HTR-8/SVneo (cell line): ENCODE measurements around the gene N4BP2.
A peak's percentile ranks its signal among the peaks of the same experiment; 100 is the strongest.
"Not testable (repeated sequence)": the region's sequence is repeated elsewhere in the genome, so short reads cannot be mapped to it uniquely, and the experiment has no call there.

Source experiments
- DNase-seq: peaks from one replicate; pipeline ENCODE4 v3.0.0; 2011; ENCODE audit warnings: low spot score, mixed read lengths; ENCODE audit not compliant: insufficient read length
- FAIRE-seq: peaks from 2 replicates; lab custom pipeline; 2011; peaks lifted over from hg19 to GRCh38; lab: Jason Lieb, UNC

The N4BP2 gene

GRCh38 chr4:40144716-40145115 is 88.1 kb downstream of the N4BP2 start:
- FAIRE-seq (no peak), DNase-seq (no peak)

- not testable (repeated sequence) for FAIRE-seq
Observed at GRCh38 chr4:40147490-40147889, 90.8 kb downstream of the N4BP2 start.

GRCh38 chr4:40149960-40150385 is 93.3 kb downstream of the N4BP2 start:
- FAIRE-seq (peak; percentile 81), DNase-seq (peak; percentile 56)

More at GRCh38 chr4:40147490-40147889, 90.8 kb downstream of the N4BP2 start:
- DNase-seq = not testable (repeated sequence)

- DNase-seq = no peak
- FAIRE-seq = no peak
Observed at GRCh38 chr4:40150932-40151331, 94.3 kb downstream of the N4BP2 start.

- FAIRE-seq (no peak), DNase-seq (no peak)
Observed at GRCh38 chr4:40152637-40153036, 96.0 kb downstream of the N4BP2 start.

- FAIRE-seq = no peak
- DNase-seq = no peak
Observed at GRCh38 chr4:40157436-40157835, 100.8 kb downstream of the N4BP2 start.

- FAIRE-seq = no peak
- DNase-seq = no peak
Observed at GRCh38 chr4:40160258-40160657, 103.6 kb downstream of the N4BP2 start.

- DNase-seq = no peak
- no peak for FAIRE-seq
Observed at GRCh38 chr4:40164459-40164858, 107.8 kb downstream of the N4BP2 start.

- FAIRE-seq = no peak
- DNase-seq = no peak
Observed at GRCh38 chr4:40165916-40166315, 109.3 kb downstream of the N4BP2 start.

- FAIRE-seq (no peak), DNase-seq (no peak)
Observed at GRCh38 chr4:40168070-40168469, 111.4 kb downstream of the N4BP2 start.

GRCh38 chr4:40170588-40170987 is 113.9 kb downstream of the N4BP2 start:
- DNase-seq (no peak), FAIRE-seq (no peak)

- FAIRE-seq = no peak
- DNase-seq = no peak
Observed at GRCh38 chr4:40173470-40173875, 116.8 kb downstream of the N4BP2 start.

GRCh38 chr4:40176602-40177001 is 120.0 kb downstream of the N4BP2 start:
- FAIRE-seq (no peak), DNase-seq (no peak)

GRCh38 chr4:40177591-40177990 is 120.9 kb downstream of the N4BP2 start:
- no peak for DNase-seq
- FAIRE-seq = no peak

GRCh38 chr4:40178672-40179071 is 122.0 kb downstream of the N4BP2 start:
- DNase-seq = no peak
- no peak for FAIRE-seq

GRCh38 chr4:40179360-40179759 is 122.7 kb downstream of the N4BP2 start:
- FAIRE-seq (no peak), DNase-seq (no peak)

GRCh38 chr4:40180356-40180755 is 123.7 kb downstream of the N4BP2 start:
- FAIRE-seq (peak; percentile 51), DNase-seq (peak; percentile 51)

- no peak for DNase-seq
- no peak for FAIRE-seq
Observed at GRCh38 chr4:40182001-40182400, 125.4 kb downstream of the N4BP2 start.

- no peak for FAIRE-seq
Observed at GRCh38 chr4:40182954-40183353, 126.3 kb downstream of the N4BP2 start.

GRCh38 chr4:40183615-40184411 is 127.2 kb downstream of the N4BP2 start:
- DNase-seq (no peak), FAIRE-seq (no peak)

More at GRCh38 chr4:40182954-40183353, 126.3 kb downstream of the N4BP2 start:
- no peak for DNase-seq

- FAIRE-seq (no peak), DNase-seq (no peak)
Observed at GRCh38 chr4:40185830-40186664, 129.4 kb downstream of the N4BP2 start.
